H1 (cell line): Measurements from ENCODE around the gene FXYD7. TPM values are rescaled to one million over a fixed set of nuclear protein-coding genes. Genes with fewer than 3 reads are reported as not detected.

ENCODE experiments used
- CTCF ChIA-PET: fragments of 300-600 bp; sonication (Branson Sonifier 250); formaldehyde crosslinking; loops from one replicate; lab custom pipeline; 2021; ENCODE audit not compliant: partially characterized antibody; lab: Charles Lee
- POLR2A ChIA-PET: fragments of 300-600 bp; sonication (Branson Sonifier 250); formaldehyde crosslinking; loops from one replicate; lab custom pipeline; 2021; ENCODE audit warnings: inconsistent platforms; ENCODE audit not compliant: partially characterized antibody; lab: Charles Lee
- DNase-seq, 2 experiments: peaks; one replicate each; pipeline versions ENCODE4 v3.0.0 to v3.0.0-alpha.2; 2010 to 2022; ENCODE audit warnings: low spot score in 2 of 2, low read depth in 1 of 2, mixed read lengths in 1 of 2
- FAIRE-seq: peaks from 2 replicates; lab custom pipeline; 2011; peaks lifted over from hg19 to GRCh38; lab: Jason Lieb, UNC
- H2AFZ ChIP-seq: 2 replicates; pipeline ENCODE4 v1.8.1; 2012; ENCODE audit warnings: low read length, inconsistent platforms
- H2AK5ac ChIP-seq: 2 replicates; pipeline ENCODE4 v1.6.1; 2013; ENCODE audit warnings: low read depth, low read length
- H2BK120ac ChIP-seq: replicated peaks from 2 replicates; pipeline ENCODE3; 2013; ENCODE audit warnings: low read depth, low read length, inconsistent platforms
- H2BK12ac ChIP-seq: 2 replicates; pipeline ENCODE4 v1.6.1; 2013; ENCODE audit warnings: low read depth, low read length
- H2BK15ac ChIP-seq: 2 replicates; pipeline ENCODE4 v1.6.1; 2013; ENCODE audit warnings: low read length
- H2BK20ac ChIP-seq: 2 replicates; pipeline ENCODE4 v1.6.1; 2013; ENCODE audit warnings: low read length
- H2BK5ac ChIP-seq: 2 replicates; pipeline ENCODE4 v1.6.1; 2013; ENCODE audit warnings: low read depth, low read length
- H3K14ac ChIP-seq: 2 replicates; pipeline ENCODE4 v1.6.1; 2013; ENCODE audit warnings: inconsistent platforms; ENCODE audit not compliant: insufficient read length
- H3K18ac ChIP-seq: 2 replicates; pipeline ENCODE4 v1.6.1; 2013; ENCODE audit warnings: low read length; ENCODE audit errors: extremely low read depth
- H3K23ac ChIP-seq: 2 replicates; pipeline ENCODE4 v1.6.1; 2013; ENCODE audit warnings: inconsistent platforms; ENCODE audit not compliant: insufficient read length
- H3K23me2 ChIP-seq: 2 replicates; pipeline ENCODE4 v1.6.1; 2013; ENCODE audit warnings: low read depth, low read length
- H3K27ac ChIP-seq: 2 replicates; pipeline ENCODE4 v1.6.1; 2011; ENCODE audit warnings: low read depth, low read length, inconsistent platforms
- H3K27me3 ChIP-seq, 4 experiments: replicated peaks in 1 of 4; 1 replicate in 1 of 4; 2 replicates in 3 of 4; pipeline versions ENCODE4 v1.6.1 to v1.8.1; 2011 to 2013; ENCODE audit warnings: low read length in 3 of 4, mild to moderate bottlenecking in 3 of 4, inconsistent platforms in 2 of 4, mixed read lengths in 2 of 4, moderate library complexity in 1 of 4; ENCODE audit not compliant: control insufficient read depth in 3 of 4, insufficient read depth in 3 of 4; ENCODE audit errors: extremely low read depth in 1 of 4
- H3K36me3 ChIP-seq, 4 experiments: 2 replicates each; pipeline versions ENCODE4 v1.6.1 to v1.8.1; 2011 to 2013; ENCODE audit warnings: mild to moderate bottlenecking in 4 of 4, low read length in 3 of 4, moderate library complexity in 2 of 4, control low read depth in 1 of 4, inconsistent platforms in 1 of 4; ENCODE audit not compliant: insufficient read depth in 4 of 4, control insufficient read depth in 2 of 4
- H3K4ac ChIP-seq: replicated peaks from 2 replicates; pipeline ENCODE3; 2013; ENCODE audit warnings: low read length, low read depth, mixed read lengths, inconsistent platforms; ENCODE audit not compliant: insufficient read length
- H3K4me1 ChIP-seq, 4 experiments: replicated peaks in 1 of 4; 1 replicate in 1 of 4; 2 replicates in 3 of 4; pipeline versions ENCODE4 v1.6.1 to v1.8.1; 2011 to 2013; ENCODE audit warnings: low read length in 3 of 4, inconsistent platforms in 2 of 4, mixed read lengths in 1 of 4; ENCODE audit not compliant: insufficient read depth in 4 of 4, control insufficient read depth in 3 of 4
- H3K4me2 ChIP-seq, 2 experiments: 2 replicates each; pipeline versions ENCODE4 v1.6.1 to v1.8.1; 2011 to 2013; ENCODE audit warnings: low read depth in 2 of 2, low read length in 2 of 2, control low read depth in 1 of 2, inconsistent platforms in 1 of 2, mild to moderate bottlenecking in 1 of 2; ENCODE audit not compliant: insufficient read depth in 1 of 2
- H3K4me3 ChIP-seq, 4 experiments: fragments of 200-600, 300-600 bp in 1 of 4; sonication (generic), shearing (Covaris generic), sonication (Bioruptor Twin) in 1 of 4; 2 replicates each; pipeline versions ENCODE4 v1.5.1 to v1.8.1; 2011 to 2016; ENCODE audit warnings: low read length in 4 of 4, low read depth in 3 of 4, control low read depth in 2 of 4, inconsistent platforms in 2 of 4, mild to moderate bottlenecking in 2 of 4, mixed read lengths in 1 of 4, moderate library complexity in 1 of 4; ENCODE audit not compliant: insufficient read depth in 2 of 4; ENCODE audit errors: extremely low read depth in 1 of 4
- H3K56ac ChIP-seq: replicated peaks from 2 replicates; pipeline ENCODE3; 2013; ENCODE audit warnings: low read depth, mild to moderate bottlenecking, mixed read lengths, low read length, inconsistent platforms; ENCODE audit not compliant: insufficient read length
- H3K79me1 ChIP-seq: 2 replicates; pipeline ENCODE4 v1.6.1; 2013; ENCODE audit warnings: low read depth, low read length, control low read depth
- H3K79me2 ChIP-seq, 2 experiments: 2 replicates each; pipeline versions ENCODE4 v1.6.1 to v1.8.1; 2012 to 2013; ENCODE audit warnings: low read length in 2 of 2, mild to moderate bottlenecking in 2 of 2, inconsistent platforms in 1 of 2; ENCODE audit not compliant: insufficient read depth in 2 of 2, control insufficient read depth in 1 of 2
- H3K9ac ChIP-seq, 4 experiments: replicated peaks in 1 of 4; 1 replicate in 1 of 4; 2 replicates in 3 of 4; pipeline versions ENCODE4 v1.6.1 to v1.8.1; 2011 to 2013; ENCODE audit warnings: low read depth in 3 of 4, low read length in 3 of 4, control low read depth in 2 of 4, mild to moderate bottlenecking in 2 of 4, moderate library complexity in 2 of 4, inconsistent platforms in 1 of 4; ENCODE audit errors: extremely low read depth in 1 of 4
- H3K9me3 ChIP-seq, 2 experiments: 2 replicates each; pipeline versions ENCODE4 v1.6.1 to v1.8.1; 2012 to 2013; ENCODE audit warnings: mild to moderate bottlenecking in 2 of 2, moderate library complexity in 2 of 2, control low read depth in 1 of 2, inconsistent platforms in 1 of 2, low read depth in 1 of 2, low read length in 1 of 2, mixed read lengths in 1 of 2; ENCODE audit not compliant: insufficient read depth in 2 of 2
- H4K20me1 ChIP-seq, 2 experiments: replicated peaks in 1 of 2; 2 replicates each; pipeline versions ENCODE3 to v1.8.1; 2011 to 2013; ENCODE audit warnings: inconsistent platforms in 2 of 2, low read length in 2 of 2, mild to moderate bottlenecking in 1 of 2; ENCODE audit not compliant: insufficient read depth in 2 of 2, control insufficient read depth in 1 of 2
- H4K5ac ChIP-seq: 2 replicates; pipeline ENCODE4 v1.6.1; 2013; ENCODE audit warnings: low read length, low read depth, mixed read lengths, inconsistent platforms; ENCODE audit not compliant: insufficient read length
- H4K8ac ChIP-seq: 2 replicates; pipeline ENCODE4 v1.8.0; 2013; ENCODE audit warnings: mild to moderate bottlenecking, moderate library complexity, low read length, inconsistent platforms; ENCODE audit not compliant: insufficient read depth; ENCODE audit errors: extremely low read depth
- H4K91ac ChIP-seq: replicated peaks from 2 replicates; pipeline ENCODE3; 2013; ENCODE audit warnings: low read length, mixed read lengths, inconsistent platforms; ENCODE audit not compliant: insufficient read length
- ASH2L ChIP-seq: fragments of 200-600, 300-600 bp; sonication (generic); IDR thresholded peaks from one replicate; pipeline ENCODE4 v1.7.1; 2017; ENCODE audit warnings: low read length
- EP300 ChIP-seq, 2 experiments: IDR thresholded peaks; 1 replicate in 1 of 2; 2 replicates in 1 of 2; pipeline ENCODE4 v1.6.1; 2011 to 2012; ENCODE audit warnings: low read depth in 2 of 2, low read length in 2 of 2, mild to moderate bottlenecking in 2 of 2, borderline replicate concordance in 1 of 2, inconsistent platforms in 1 of 2, moderate library complexity in 1 of 2
- JUND ChIP-seq: IDR thresholded peaks from 2 replicates; pipeline ENCODE4 v1.6.1; 2011; ENCODE audit warnings: mild to moderate bottlenecking, improper control_type of control experiment, low read length
- MAFK ChIP-seq: IDR thresholded peaks from 2 replicates; pipeline ENCODE4 v1.6.1; 2012; ENCODE audit warnings: low read depth, mild to moderate bottlenecking, improper control_type of control experiment, low read length
- POLR2A ChIP-seq, 2 experiments: IDR thresholded peaks; 1 replicate in 1 of 2; 2 replicates in 1 of 2; pipeline ENCODE4 v1.6.1; 2011; ENCODE audit warnings: low read depth in 2 of 2, low read length in 2 of 2, mild to moderate bottlenecking in 2 of 2; ENCODE audit errors: control extremely low read depth in 1 of 2
- RNF2 ChIP-seq: fragments of 200-900, 300-1000 bp; sonication (generic); IDR thresholded peaks from 2 replicates; pipeline ENCODE4 v1.7.1; 2016; ENCODE audit warnings: borderline replicate concordance, low read depth, mild to moderate bottlenecking, antibody characterized with exemption, low read length; ENCODE audit not compliant: poor library complexity, severe bottlenecking; ENCODE audit errors: missing control alignments
- RXRA ChIP-seq: IDR thresholded peaks from 2 replicates; pipeline ENCODE4 v1.6.1; 2011; ENCODE audit warnings: low read depth, mild to moderate bottlenecking, low read length, moderate library complexity; ENCODE audit not compliant: insufficient read depth
- SRF ChIP-seq: IDR thresholded peaks from 2 replicates; pipeline ENCODE4 v1.6.1; 2011; ENCODE audit warnings: mild to moderate bottlenecking, low read depth, low read length, moderate library complexity
- SUZ12 ChIP-seq: fragments of 200-600 bp; sonication (generic); IDR thresholded peaks from 2 replicates; pipeline ENCODE4 v1.6.1; 2012; ENCODE audit warnings: mild to moderate bottlenecking, inconsistent platforms, low read length, moderate library complexity, mixed read lengths
- TBP ChIP-seq: IDR thresholded peaks from 2 replicates; pipeline ENCODE4 v1.6.1; 2011; ENCODE audit warnings: low read depth, low read length, improper control_type of control experiment
- WGBS, 2 experiments: shearing (Covaris generic) in 1 of 2; methylation state at CpG; one replicate each; pipeline versions ENCODE4 v1.1.6 to v1.1.7; 2013 to 2015; ENCODE audit warnings: low lambda C conversion rate in 2 of 2, mixed read lengths in 2 of 2, inconsistent platforms in 1 of 2, low coverage in 1 of 2, missing lambda C conversion rate in 1 of 2; ENCODE audit not compliant: insufficient replicate concordance in 2 of 2, insufficient coverage in 1 of 2, insufficient read length in 1 of 2; ENCODE audit errors: extremely low coverage in 1 of 2, missing lambda C conversion rate in 1 of 2; 5-methylcytosine and 5-hydroxymethylcytosine counted together
- polyA plus RNA-seq, 7 experiments: library from polyadenylated mRNA; depleted of rRNA in 3 of 7; stranded (reverse) in 5 of 7; unstranded in 2 of 7; fragments of >200 nt in 5 of 7; fragments of 200-250 nt in 2 of 7; gene quantifications; 1 replicate in 5 of 7; 2 replicates in 1 of 7; 4 replicates in 1 of 7; pipeline versions ENCODE4 v1.2.1 to v1.2.3, GENCODE V29; 2011 to 2013; ENCODE audit warnings: missing spikeins in 2 of 7, mixed read lengths in 2 of 7
- total RNA-seq: library from RNA; stranded (reverse); fragmentation: NEBNext Ultra II Directional; extraction: Animal tissue kit (Norgen Biotek cat#: 25700); gene quantifications from 2 replicates; pipeline ENCODE4 v1.2.1, GENCODE V29; 2021
- TF ChIP-seq, protein P1 (sequence below): IDR thresholded peaks from 2 replicates; pipeline ENCODE4 v1.6.1; 2012; ENCODE audit warnings: inconsistent platforms

The FXYD7 gene
- total and polyA plus RNA-seq, 2 of the 8 experiments (the other 6 are each of a cell fraction or from before 2014, with no cell fraction given), result 12.1 to 14.3 TPM

DNA sequence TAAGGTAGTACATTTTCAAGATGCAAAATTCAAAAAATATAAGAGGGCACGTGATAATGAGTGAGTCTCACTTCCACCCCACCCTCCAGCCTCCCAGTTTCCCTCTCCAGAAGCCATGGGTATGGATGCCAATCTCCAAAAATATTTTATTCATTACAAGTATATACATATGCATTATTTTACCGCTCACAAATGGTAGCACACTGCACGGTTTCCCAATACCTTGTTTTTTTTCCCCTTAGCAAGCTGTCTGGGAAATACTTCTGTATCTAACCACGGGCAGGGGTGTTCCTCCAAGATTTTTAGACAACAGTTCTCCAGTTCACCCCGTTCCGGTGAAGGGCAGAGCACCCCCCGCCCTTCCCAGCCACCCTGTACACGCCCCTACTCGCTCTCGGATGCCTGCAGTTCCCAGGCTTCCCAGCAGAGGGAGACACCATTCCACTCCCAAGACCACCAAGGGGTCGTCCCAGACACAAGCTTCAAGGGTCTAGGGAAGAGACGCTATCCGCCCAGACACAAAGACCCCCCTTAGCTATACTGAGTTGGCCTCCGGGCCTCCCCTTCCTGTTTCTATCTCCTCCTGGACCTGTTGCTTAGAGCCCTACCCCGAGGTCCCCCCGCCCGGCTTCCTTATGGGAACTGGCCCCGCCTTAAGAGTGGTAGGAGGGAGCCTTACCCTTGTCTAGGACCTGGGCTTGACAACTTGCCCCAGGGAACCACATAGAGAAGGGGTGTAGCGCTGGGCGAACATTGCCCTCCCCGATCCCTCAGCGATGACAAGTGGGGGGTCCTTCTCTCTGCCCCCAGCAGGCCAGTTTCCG lies 28.5 kb upstream of the FXYD7 start:
- Histone ChIP-seq H2BK120ac (no peak overlapping the region), H3K14ac (no peak overlapping the region), H3K9ac (no peak overlapping the region), H4K20me1 (no peaks in the 10 kb centered on the region), H3K4me2 (peak overlapping the region; percentile 15 to 70; a peak in 3 of 4 replicates), H3K79me1 (no peaks in the 10 kb centered on the region), H3K36me3 (no peaks in the 10 kb centered on the region), H2BK5ac (no peak overlapping the region), H3K23me2 (no peaks in the 10 kb centered on the region), H2AK5ac (no peak overlapping the region), H4K91ac (no peak overlapping the region), H3K9me3 (no peaks in the 10 kb centered on the region), H2BK12ac (no peak overlapping the region; the same call in 1 of the 2 replicates), H2AFZ (no peak overlapping the region), H2BK20ac (no peak overlapping the region), H3K23ac (no peak overlapping the region), H3K27me3 (peaks cover 0 to 2% (median 0%) of the 10 kb centered on the region in 4 experiments; a peak in 1 of 7 replicates), H3K4ac (no peak overlapping the region), H4K8ac (0 out of 2 replicates have a peak overlapping the region, but pooled peaks have one; percentile 35), H3K18ac (peak overlapping the region; percentile 4; the same call in 1 of the 2 replicates), H3K4me3 (peak overlapping the region in 3 of 4 experiments; percentile 23 to 56 (median 31); a peak in 5 of 8 replicates), H3K27ac (no peak overlapping the region), H3K4me1 (peaks cover 0 to 23% (median 14%) of the 10 kb centered on the region in 4 experiments; a peak in 6 of 7 replicates), H3K79me2 (no peaks in the 10 kb centered on the region), H4K5ac (no peak overlapping the region), H3K56ac (no peak overlapping the region), H2BK15ac (no peak overlapping the region)
- DNase-seq (peak; percentile 73 to 99), FAIRE-seq (peak; percentile 71)
- WGBS, 2 experiments, result 15% methylated on average over 19 of the region's 23 CpGs; no CpG with 5 or more reads in 1 of the 2 experiments
- CTCF ChIA-PET, result interaction anchor here (0.6 to 6.9 kb wide), 26 partner anchors 8 to 202 kb away, joined by 3 to 154 read pairs (median 4); partner anchors contain the start of genes FXYD1, FXYD7, HAMP and LGI4
- POLR2A ChIA-PET, result interaction anchor here (0.7 to 0.8 kb wide), 2 partner anchors 23 to 27 kb away, joined by 3 to 4 read pairs; no protein-coding TSS in a partner anchor
- TF ChIP-seq RXRA, result no peak
- TF ChIP-seq ASH2L, result no peak
- no peak for TF ChIP-seq MAFK
- TF ChIP-seq RNF2, result no peak
- TF ChIP-seq SRF, result no peak
- TF ChIP-seq, protein P1, sequence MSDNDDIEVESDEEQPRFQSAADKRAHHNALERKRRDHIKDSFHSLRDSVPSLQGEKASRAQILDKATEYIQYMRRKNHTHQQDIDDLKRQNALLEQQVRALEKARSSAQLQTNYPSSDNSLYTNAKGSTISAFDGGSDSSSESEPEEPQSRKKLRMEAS, result 0 out of 2 replicates have a peak, but pooled peaks have one; percentile 17
- no peak for TF ChIP-seq EP300 (IDR thresholded peaks at IDR 0.05; ENCODE audit: borderline replicate concordance in 1 of 2, low read depth in 2 of 2, low read length in 2 of 2)
- no peak for TF ChIP-seq TBP
- TF ChIP-seq POLR2A (IDR thresholded peaks at IDR 0.05; ENCODE audit: control extremely low read depth in 1 of 2, low read depth in 2 of 2, low read length in 2 of 2), result no peak
- TF ChIP-seq JUND, result no peak
- no peak for TF ChIP-seq SUZ12
